ENCODE data around the gene GMPS. TPM values are rescaled to one million over a fixed set of nuclear protein-coding genes. Genes with fewer than 3 reads are reported as not detected.
"Not testable (repeated sequence)": the region's sequence is repeated elsewhere in the genome, so short reads cannot be mapped to it uniquely, and the experiment has no call there.

The GMPS gene
- total RNA-seq, 3 donors from 2014 or later = 109 to 122 (median 118) TPM

DNA sequence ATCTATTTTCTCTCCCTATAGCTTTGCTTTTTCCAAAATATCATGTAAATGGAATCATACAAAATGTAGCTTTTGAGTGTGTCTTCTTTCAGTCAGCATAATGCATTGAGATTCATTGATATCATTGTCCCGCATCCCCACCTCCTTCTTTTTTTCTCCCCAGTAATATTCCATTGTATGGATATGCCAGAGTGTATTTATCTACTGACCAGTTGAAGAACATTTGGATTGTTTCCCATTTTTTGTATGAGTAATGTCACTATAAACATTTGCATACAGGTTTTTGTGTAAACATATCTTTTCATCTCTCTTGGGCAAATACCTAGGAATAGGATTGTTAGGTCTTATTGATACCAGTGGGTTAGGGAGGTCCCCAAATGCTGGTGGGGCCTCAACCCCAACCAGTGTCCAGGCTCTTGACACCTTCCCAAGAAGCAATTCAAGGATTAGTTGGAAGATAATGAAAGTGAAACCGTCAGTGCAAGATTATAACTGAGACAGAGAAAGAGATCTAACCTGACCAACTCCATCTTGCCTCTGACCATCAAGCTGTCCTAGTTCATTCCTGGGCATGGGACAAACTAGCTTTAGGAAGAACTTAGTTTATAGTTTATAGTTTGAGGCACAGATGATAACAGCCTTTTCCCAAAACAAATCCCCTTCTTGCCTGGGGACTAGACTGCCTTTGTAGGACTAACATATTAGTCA is 8.8 kb upstream of the GMPS start:
- H3K27me3 Mint-ChIP-seq (ENCODE audit: low read depth) = no peaks in the 10 kb centered on the region
- no peak for ATAC-seq
- no peak for DNase-seq
- no peaks in the 10 kb centered on the region for H3K9me3 Mint-ChIP-seq
- no peak overlapping the region for H3K4me3 Mint-ChIP-seq
- peaks cover 20% of the 10 kb centered on the region for H3K4me1 Mint-ChIP-seq (ENCODE audit: low read depth)
- H3K36me3 Mint-ChIP-seq (ENCODE audit: insufficient read depth) = no peaks in the 10 kb centered on the region

DNA sequence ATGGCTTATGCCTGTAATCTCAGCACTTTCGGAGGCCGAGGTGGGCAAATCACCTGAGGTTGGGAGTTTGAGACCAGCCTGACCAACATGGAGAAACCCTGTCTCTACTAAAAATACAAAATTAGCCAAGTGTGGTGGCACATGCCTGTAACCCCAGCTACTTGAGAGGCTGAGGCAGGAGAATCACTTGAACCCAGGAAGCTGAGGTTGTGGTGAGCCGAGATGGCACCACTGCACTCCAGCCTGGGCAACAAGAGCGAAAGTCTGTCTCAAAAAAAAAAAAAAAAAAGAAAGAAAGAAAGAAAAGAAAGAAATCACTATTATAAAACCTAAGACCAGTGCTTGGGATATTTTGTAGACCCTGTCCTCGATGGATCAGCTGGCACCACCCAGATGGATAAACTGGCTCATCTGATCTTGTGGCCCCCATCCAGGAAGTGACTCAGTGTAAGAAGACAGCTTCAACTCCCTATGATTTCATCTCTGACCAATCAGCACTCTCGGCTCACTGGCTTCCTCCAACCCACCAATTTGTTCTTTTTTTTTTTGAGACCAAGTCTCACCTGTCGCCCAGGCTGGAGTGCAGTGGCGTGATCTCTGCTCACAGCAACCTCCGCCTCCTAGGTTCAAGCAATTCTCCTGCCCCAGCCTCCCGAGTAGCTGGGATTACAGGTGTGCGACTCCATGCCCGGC is 8.0 kb upstream of the GMPS start:
- H3K9me3 Mint-ChIP-seq; H3K27me3 Mint-ChIP-seq (ENCODE audit: low read depth); H3K4me3 Mint-ChIP-seq; H3K36me3 Mint-ChIP-seq (ENCODE audit: insufficient read depth): not testable (repeated sequence)
- H3K4me1 Mint-ChIP-seq (ENCODE audit: low read depth) = peaks cover 20% of the 10 kb centered on the region
- ATAC-seq (peak; percentile 63 to 88), DNase-seq (peak; percentile 48)

DNA sequence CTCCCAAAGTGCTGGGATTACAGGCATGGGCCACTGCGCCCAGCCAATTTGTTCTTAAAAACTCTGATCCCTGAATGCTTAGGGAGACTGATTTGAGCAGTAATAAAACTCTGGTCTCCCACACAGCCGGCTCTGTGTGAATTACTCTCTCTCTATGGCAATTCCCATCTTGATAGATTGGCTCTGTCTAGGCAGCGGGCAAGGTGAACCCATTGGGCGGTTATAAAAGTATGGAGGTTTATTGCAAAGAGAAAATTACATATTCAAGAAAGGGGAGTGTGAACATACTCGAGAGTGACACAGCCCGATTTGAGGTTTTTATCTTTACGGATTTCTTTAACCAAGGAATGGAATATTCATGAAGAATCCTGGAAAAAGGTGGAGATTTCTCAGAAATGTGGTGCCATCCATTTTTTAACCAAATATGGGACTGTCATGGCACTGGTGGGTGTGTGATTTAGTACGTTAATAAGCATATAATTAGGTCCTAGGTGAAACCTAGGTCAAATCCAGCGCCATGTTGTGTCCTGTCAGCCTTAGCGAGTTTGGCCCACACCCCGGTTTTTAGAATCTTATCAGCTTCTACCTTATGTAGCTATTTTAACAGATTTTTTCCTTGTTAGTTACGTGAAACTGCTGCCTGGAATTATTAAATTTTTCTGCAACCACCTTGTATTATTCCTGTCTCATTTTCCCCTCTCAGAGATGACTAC is 7.2 kb upstream of the GMPS start:
- Mint-ChIP-seq H3K36me3 (ENCODE audit: insufficient read depth) (no peaks in the 10 kb centered on the region), H3K4me1 (ENCODE audit: low read depth) (peaks cover 20% of the 10 kb centered on the region), H3K4me3 (no peak overlapping the region), H3K9me3 (no peaks in the 10 kb centered on the region), H3K27me3 (ENCODE audit: low read depth) (no peaks in the 10 kb centered on the region)
- no peak for ATAC-seq
- DNase-seq = no peak

DNA sequence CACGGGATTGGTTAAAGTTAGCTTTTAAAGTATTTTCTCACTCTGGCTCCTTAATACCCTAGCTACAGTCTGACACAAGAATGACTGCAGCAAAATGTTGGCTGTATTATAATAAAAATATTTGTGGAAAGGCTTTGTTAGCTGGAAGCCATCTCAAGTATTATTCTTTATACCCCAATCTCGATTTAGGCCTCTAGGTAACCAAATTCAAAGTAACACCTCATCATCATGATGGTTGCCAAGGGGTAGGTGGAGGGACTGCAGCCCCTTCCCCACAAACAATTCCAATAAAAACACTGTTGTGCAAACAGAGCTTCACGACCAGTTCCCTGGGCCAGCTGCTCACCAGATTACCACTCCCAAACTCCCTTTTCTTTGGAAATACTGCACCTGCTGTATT is 759 bp upstream of the GMPS start:
- Mint-ChIP-seq H3K4me3 (peak overlapping the region; percentile 88), H3K9me3 (no peaks in the 10 kb centered on the region), H3K4me1 (ENCODE audit: low read depth) (peaks cover 19% of the 10 kb centered on the region), H3K36me3 (ENCODE audit: insufficient read depth) (no peaks in the 10 kb centered on the region), H3K27me3 (ENCODE audit: low read depth) (no peaks in the 10 kb centered on the region)
- DNase-seq = no peak
- no peak for ATAC-seq

DNA sequence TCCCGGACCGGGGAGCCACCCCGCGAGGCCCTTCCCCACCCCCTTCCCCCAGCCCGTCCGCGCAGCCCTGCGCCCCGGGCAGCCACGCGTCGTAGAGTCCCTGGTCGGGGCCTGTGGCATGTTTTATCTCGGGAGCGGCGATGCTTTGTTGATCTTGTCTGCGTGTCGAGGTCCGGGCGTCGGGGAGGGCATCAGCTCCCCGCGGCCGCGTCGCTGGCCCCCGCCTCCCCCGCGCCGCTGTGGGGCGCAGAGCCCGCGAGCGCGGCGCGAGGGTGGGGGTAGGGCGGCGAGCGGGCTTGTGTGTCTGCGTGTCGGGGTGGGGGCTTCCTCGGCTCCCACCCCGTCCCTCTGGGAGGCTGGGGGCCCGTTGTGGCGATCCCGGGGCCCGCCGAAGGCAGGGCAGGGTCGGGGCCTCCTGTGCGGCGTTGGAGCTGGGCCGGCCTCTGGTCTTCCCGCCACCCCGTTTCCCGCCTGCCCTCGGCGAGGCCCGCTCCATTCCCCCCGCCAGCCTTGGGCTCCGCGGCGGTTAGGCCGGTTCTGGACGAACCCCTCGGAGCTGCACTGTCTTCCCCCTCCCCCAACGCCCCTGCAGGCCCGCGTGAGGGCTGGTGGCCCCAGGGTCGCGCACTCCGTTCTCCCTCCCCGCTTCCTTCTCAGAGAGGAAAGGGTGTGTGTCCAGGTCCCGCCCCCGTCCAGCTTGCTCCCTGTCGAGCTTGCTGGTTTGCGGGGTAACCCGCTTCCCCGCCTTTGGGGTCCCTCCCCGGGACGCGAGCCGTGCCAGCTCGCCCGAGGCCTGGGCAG is 695 bp downstream of the GMPS start:
- no peaks in the 10 kb centered on the region for H3K27me3 Mint-ChIP-seq (ENCODE audit: low read depth)
- DNase-seq = peak; percentile 24
- H3K4me3 Mint-ChIP-seq = peak overlapping the region; percentile 98
- no peaks in the 10 kb centered on the region for H3K36me3 Mint-ChIP-seq (ENCODE audit: insufficient read depth)
- H3K4me1 Mint-ChIP-seq (ENCODE audit: low read depth) = peaks cover 28% of the 10 kb centered on the region
- peak; percentile 28 to 29 for ATAC-seq
- H3K9me3 Mint-ChIP-seq = no peaks in the 10 kb centered on the region

DNA sequence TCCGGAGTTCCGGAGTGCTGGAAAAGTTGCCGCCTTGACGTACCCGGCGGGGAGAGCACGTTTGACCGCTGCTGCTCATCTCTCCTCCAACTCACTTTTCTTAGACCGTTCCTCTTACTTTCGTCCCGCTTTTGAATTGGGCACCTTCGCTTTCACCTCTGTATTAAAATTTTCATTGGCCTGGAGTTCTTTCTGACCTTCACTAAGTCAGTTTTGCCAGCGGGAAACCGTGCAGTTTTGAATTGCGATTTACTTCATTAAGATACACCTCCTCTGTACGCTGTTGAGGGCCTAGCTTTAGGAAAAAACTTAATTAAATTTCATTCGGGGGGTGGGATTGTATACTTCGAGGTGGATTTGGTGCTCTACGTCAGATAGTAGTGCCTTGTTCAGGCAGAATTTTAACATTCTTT is 1.3 kb downstream of the GMPS start:
- Mint-ChIP-seq H3K27me3 (ENCODE audit: low read depth) (no peaks in the 10 kb centered on the region), H3K4me3 (peak overlapping the region; percentile 98), H3K36me3 (ENCODE audit: insufficient read depth) (no peaks in the 10 kb centered on the region), H3K4me1 (ENCODE audit: low read depth) (peaks cover 30% of the 10 kb centered on the region), H3K9me3 (no peaks in the 10 kb centered on the region)
- ATAC-seq = no peak
- DNase-seq = no peak

DNA sequence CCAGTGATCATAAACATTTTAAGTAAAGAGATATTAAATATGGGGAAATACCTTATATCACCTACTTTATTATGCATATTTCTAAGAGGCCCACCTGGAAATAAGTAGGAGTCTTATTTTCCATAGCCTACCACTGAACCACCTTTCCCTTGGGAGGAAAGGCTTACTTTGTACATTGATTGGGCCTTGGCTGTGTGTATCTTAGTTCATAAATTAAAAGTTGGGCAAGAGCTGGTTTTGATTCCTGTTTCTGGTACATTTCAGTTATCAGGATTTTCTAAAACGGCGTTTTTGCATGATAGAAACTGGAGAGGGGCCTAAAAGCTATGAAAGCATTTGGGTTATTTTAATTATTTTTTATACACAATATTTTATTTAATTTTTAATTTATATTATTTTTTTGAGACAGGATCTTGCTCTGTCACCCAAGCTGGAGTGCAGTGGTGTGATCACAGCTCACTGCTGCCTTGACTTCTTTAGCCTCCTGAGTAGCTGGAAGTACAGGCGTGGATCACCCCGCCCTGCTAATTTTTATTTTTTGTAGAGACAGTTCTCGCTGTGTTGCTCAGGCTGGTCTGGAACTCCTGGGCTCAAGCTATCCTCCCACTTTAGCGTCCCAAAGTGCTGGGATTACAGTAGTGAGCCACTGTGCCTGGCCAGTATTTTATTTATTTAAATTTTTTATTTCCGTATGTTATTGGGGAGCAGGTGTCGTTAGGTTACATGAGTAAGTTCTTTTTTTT is 2.6 kb downstream of the GMPS start:
- H3K4me3 Mint-ChIP-seq = peak overlapping the region; percentile 98

DNA sequence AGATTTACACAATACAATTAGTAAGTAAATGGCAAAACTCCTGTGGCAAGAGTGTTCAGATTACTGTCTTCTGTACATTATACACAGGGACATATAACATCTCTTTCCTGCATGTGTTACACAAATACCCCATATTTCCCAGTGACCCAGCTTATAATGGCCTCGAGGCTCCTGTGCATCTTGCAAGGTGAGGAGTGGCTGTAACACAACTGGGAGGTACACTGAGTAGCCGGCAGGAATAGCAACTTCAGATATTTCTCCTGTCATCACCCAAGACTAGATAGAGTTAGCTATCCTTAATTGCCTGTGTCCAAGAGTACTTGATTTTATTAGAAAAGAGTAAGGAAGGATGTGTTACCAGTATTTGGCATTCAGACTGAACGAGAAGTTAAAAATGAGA is 5.6 kb downstream of the GMPS start:
- Mint-ChIP-seq H3K27me3 (ENCODE audit: low read depth) (no peaks in the 10 kb centered on the region), H3K4me3 (no peak overlapping the region), H3K4me1 (ENCODE audit: low read depth) (peaks cover 49% of the 10 kb centered on the region), H3K36me3 (ENCODE audit: insufficient read depth) (no peaks in the 10 kb centered on the region), H3K9me3 (no peaks in the 10 kb centered on the region)
- no peak for DNase-seq
- no peak for ATAC-seq

More for the DNA sequence above, 2.6 kb downstream of the GMPS start:
- no peaks in the 10 kb centered on the region for H3K9me3 Mint-ChIP-seq
- peaks cover 37% of the 10 kb centered on the region for H3K4me1 Mint-ChIP-seq (ENCODE audit: low read depth)
- no peaks in the 10 kb centered on the region for H3K36me3 Mint-ChIP-seq (ENCODE audit: insufficient read depth)
- H3K27me3 Mint-ChIP-seq (ENCODE audit: low read depth) = no peaks in the 10 kb centered on the region
- no peak for DNase-seq
- ATAC-seq = no peak

DNA sequence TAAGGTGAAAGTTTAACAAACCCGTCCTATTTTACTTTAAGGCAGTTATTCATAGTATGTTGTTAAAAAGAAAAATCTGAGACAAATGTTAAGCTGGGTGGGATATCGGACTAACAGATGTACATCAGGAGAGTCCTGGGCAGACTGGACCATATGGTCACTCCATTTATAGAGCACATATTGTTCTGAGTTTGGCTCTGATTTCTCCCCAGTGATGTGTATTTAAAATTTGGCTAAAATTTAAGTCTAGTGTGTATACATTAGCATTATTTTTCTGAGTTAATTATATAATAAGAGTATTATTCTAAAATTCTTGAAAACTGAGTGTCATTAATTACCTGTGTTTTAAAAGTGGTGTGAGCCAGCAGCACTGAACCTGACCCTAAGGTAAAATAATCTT is 6.1 kb downstream of the GMPS start:
- Mint-ChIP-seq H3K36me3 (ENCODE audit: insufficient read depth) (no peaks in the 10 kb centered on the region), H3K4me1 (ENCODE audit: low read depth) (peaks cover 51% of the 10 kb centered on the region), H3K9me3 (no peaks in the 10 kb centered on the region), H3K27me3 (ENCODE audit: low read depth) (no peaks in the 10 kb centered on the region), H3K4me3 (no peak overlapping the region)
- DNase-seq (no peak), ATAC-seq (no peak)

DNA sequence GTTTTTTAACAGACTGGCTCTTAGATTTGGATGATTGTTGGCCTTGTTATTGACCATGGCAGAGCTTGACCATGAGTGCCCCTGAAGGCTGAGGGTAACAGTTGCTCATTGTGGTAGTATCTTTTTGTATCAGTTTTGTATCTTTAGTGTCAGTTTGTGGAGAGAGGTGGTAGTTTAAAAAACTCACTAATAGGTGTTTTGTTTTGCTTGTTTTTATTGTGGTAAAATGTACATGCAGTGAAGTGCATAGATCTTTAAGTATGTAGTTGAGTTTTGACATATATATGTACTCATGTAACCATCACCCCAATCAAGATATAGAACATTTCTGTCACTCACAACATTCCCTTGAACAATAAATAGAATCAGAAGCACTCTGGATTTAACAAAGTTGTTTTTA is 9.8 kb downstream of the GMPS start:
- Mint-ChIP-seq H3K4me3 (no peak overlapping the region), H3K4me1 (ENCODE audit: low read depth) (peaks cover 43% of the 10 kb centered on the region), H3K27me3 (ENCODE audit: low read depth) (no peaks in the 10 kb centered on the region), H3K9me3 (no peaks in the 10 kb centered on the region), H3K36me3 (ENCODE audit: insufficient read depth) (no peaks in the 10 kb centered on the region)
- ATAC-seq = no peak
- no peak for DNase-seq

DNA sequence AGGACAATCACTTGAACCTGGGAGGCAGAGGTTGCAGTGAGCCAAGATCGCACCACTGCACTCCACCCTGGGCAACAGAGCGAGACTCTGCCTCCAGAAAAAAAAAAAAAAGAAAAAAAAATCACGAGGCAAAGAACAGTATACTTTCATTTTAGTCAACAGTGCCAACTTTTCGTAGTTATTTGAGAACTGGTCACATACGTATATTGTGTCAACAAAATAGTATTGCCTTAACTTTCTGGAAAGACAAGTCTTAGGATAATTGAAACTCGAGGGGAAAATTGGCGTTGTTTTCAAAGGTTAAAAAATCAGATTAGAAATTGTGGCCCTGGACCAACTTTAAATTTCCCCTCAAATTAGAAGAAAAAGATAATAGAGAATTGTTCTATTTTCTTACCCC is 13.8 kb downstream of the GMPS start:
- DNase-seq (no peak), ATAC-seq (no peak)
- no peaks in the 10 kb centered on the region for H3K27me3 Mint-ChIP-seq (ENCODE audit: low read depth)
- no peak overlapping the region for H3K4me3 Mint-ChIP-seq
- H3K4me1 Mint-ChIP-seq (ENCODE audit: low read depth) = peaks cover 45% of the 10 kb centered on the region
- H3K9me3 Mint-ChIP-seq = no peaks in the 10 kb centered on the region
- peaks cover 3% of the 10 kb centered on the region for H3K36me3 Mint-ChIP-seq (ENCODE audit: insufficient read depth)

DNA sequence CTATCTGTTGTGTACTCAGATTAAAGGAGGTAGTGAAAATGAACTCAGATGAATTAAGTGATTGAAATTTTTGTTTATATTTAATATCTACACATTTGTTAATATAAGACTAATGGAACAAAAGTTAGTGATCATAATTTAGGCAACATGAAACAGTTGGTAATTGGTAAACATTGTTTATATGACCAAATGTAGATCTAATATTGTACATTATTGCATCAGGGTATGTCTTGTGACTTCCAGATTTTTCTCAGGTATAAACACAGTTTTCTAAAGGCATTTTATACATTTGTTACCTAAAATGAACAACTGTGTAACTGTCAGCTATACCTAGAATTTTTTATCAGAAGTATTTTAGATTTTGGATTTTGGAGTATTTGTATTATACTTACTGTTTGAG is 14.8 kb downstream of the GMPS start:
- ATAC-seq (no peak), DNase-seq (no peak)
- Mint-ChIP-seq H3K27me3 (ENCODE audit: low read depth) (no peaks in the 10 kb centered on the region), H3K4me3 (no peak overlapping the region), H3K4me1 (ENCODE audit: low read depth) (peaks cover 46% of the 10 kb centered on the region), H3K36me3 (ENCODE audit: insufficient read depth) (peaks cover 3% of the 10 kb centered on the region), H3K9me3 (no peaks in the 10 kb centered on the region)

DNA sequence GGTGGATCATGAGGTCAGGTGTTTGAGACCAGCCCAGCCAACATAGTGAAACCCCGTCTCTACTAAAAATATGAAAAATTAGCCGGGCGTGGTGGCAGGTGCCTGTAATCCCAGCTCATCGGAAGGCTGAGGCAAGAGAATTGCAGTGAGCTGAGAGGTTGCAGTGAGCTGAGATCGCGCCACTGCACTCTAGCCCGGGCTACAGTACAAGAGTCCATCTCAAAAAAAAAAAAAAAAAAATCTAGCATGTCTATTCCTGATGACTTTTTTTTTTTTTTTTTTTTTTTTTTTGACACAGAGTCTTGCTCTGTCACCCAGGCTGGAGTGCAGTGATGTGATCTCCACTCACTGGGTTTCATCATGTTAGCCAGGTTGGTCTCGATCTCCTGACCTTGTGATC is 15.9 kb downstream of the GMPS start:
- DNase-seq; H3K27me3 Mint-ChIP-seq (ENCODE audit: low read depth); H3K36me3 Mint-ChIP-seq (ENCODE audit: insufficient read depth); H3K4me3 Mint-ChIP-seq; ATAC-seq; H3K9me3 Mint-ChIP-seq: not testable (repeated sequence)
- peaks cover 44% of the 10 kb centered on the region for H3K4me1 Mint-ChIP-seq (ENCODE audit: low read depth)

DNA sequence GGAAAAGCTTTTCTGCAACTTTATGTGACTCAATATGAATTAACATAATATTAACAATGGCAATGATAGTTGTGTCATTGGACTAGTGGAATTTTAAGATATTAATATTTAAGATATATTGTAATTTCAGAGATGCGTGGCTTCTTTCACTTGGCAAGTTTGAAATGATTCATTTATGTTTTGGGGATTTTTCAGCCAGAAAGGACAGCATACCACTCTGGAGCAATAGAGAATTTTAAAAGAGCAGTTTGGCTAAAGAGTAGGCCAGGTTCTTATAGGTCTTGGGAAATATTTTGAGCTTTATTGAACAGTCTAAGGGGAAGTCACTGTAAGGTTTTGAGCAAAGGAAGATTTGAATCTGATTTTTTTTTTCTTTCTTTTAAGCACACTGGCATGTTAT is 16.5 kb downstream of the GMPS start:
- Mint-ChIP-seq H3K36me3 (ENCODE audit: insufficient read depth) (peaks cover 3% of the 10 kb centered on the region), H3K9me3 (no peaks in the 10 kb centered on the region), H3K27me3 (ENCODE audit: low read depth) (no peaks in the 10 kb centered on the region), H3K4me1 (ENCODE audit: low read depth) (peaks cover 43% of the 10 kb centered on the region), H3K4me3 (no peak overlapping the region)
- DNase-seq = no peak
- ATAC-seq = no peak

Measured in activated T-cell treated with anti-CD3 and anti-CD28 coated beads, Interleukin-2, amount 50 U/mL, for 4 hours (primary cell).